HepG2 (cell line): ENCODE results near the gene CTDSP1. TPM values are rescaled to one million over a fixed set of nuclear protein-coding genes. Genes with fewer than 3 reads are reported as not detected.
A peak's percentile ranks its signal among the peaks of the same experiment; 100 is the strongest.

Source experiments
- AGO2 ChIP-seq: fragments of 200-400 bp; formaldehyde crosslinking; optimal IDR thresholded peaks from 2 replicates; pipeline ENCODE3; 2017; ENCODE audit warnings: mild to moderate bottlenecking, low read depth, low read length, moderate library complexity
- ETV5 ChIP-seq: IDR thresholded peaks from 2 replicates; pipeline ENCODE4 v1.6.1; 2018; ENCODE audit warnings: missing biosample characterization, missing genetic modification reagents, inconsistent platforms, borderline replicate concordance
- GATAD2A ChIP-seq: IDR thresholded peaks from 2 replicates; pipeline ENCODE4 v1.6.1; 2016
- NR1H2 ChIP-seq: sonication (generic); formaldehyde crosslinking; IDR thresholded peaks from 2 replicates; pipeline ENCODE4 v1.8.1; 2022; ENCODE audit warnings: low read depth, missing genetic modification reagents, borderline replicate concordance
- POLR2A ChIP-seq, 2 experiments: IDR thresholded peaks; 2 replicates each; pipeline ENCODE4 v1.6.1; 2011; ENCODE audit warnings: low read depth in 2 of 2, low read length in 2 of 2, mild to moderate bottlenecking in 1 of 2, moderate library complexity in 1 of 2; ENCODE audit not compliant: insufficient read depth in 1 of 2
- POLR2G ChIP-seq: fragments of 200-400 bp; formaldehyde crosslinking; IDR thresholded peaks from 2 replicates; pipeline ENCODE4 v1.6.1; 2018; ENCODE audit warnings: mild to moderate bottlenecking, low read depth, low read length, moderate library complexity
- RELA ChIP-seq: sonication (generic); formaldehyde crosslinking; IDR thresholded peaks from 2 replicates; pipeline ENCODE4 v1.4.0; 2020; ENCODE audit warnings: missing genetic modification reagents
- TP53 ChIP-seq: sonication (generic); formaldehyde crosslinking; conservative IDR thresholded peaks from 2 replicates; pipeline ENCODE4 v1.4.0; 2020; ENCODE audit warnings: missing genetic modification reagents
- TSC22D2 ChIP-seq: sonication (generic); formaldehyde crosslinking; IDR thresholded peaks from 2 replicates; pipeline ENCODE4 v1.5.1; 2020; ENCODE audit warnings: missing genetic modification reagents, mild to moderate bottlenecking, borderline replicate concordance
- WIZ ChIP-seq: sonication (generic); formaldehyde crosslinking; IDR thresholded peaks from 2 replicates; pipeline ENCODE4 v1.5.1; 2020; ENCODE audit warnings: mild to moderate bottlenecking, missing genetic modification reagents
- ZBTB3 ChIP-seq: sonication (generic); formaldehyde crosslinking; IDR thresholded peaks from 2 replicates; pipeline ENCODE4 v1.4.0; 2020; ENCODE audit warnings: low read depth, mild to moderate bottlenecking, moderate library complexity, missing genetic modification reagents, borderline replicate concordance
- ZFY ChIP-seq: sonication (generic); formaldehyde crosslinking; IDR thresholded peaks from 2 replicates; pipeline ENCODE4 v1.4.0; 2020; ENCODE audit warnings: missing genetic modification reagents
- ZMAT3 ChIP-seq: sonication (generic); formaldehyde crosslinking; conservative IDR thresholded peaks from 2 replicates; pipeline ENCODE4 v1.7.0; 2021; ENCODE audit warnings: missing genetic modification reagents
- ZNF556 ChIP-seq: sonication (generic); formaldehyde crosslinking; IDR thresholded peaks from 2 replicates; pipeline ENCODE4 v1.4.0; 2020; ENCODE audit warnings: mild to moderate bottlenecking, missing genetic modification reagents, borderline replicate concordance
- ZNF776 ChIP-seq: sonication (generic); formaldehyde crosslinking; IDR thresholded peaks from 2 replicates; pipeline ENCODE4 v1.4.0; 2020; ENCODE audit warnings: mild to moderate bottlenecking, missing genetic modification reagents
- polyA plus RNA-seq, 8 experiments: library from polyadenylated mRNA; depleted of rRNA in 3 of 8; stranded (reverse) in 7 of 8; unstranded in 1 of 8; fragments of >200 nt; fragmentation: Illumina TruSeq in 4 of 8; extraction: Trizol in 4 of 8; gene quantifications; 2 replicates each; pipeline versions ENCODE4 v1.2.1 to v1.2.3, GENCODE V29; 2011 to 2016; ENCODE audit warnings: low read depth in 4 of 8, missing spikeins in 1 of 8, mixed read lengths in 1 of 8; ENCODE audit not compliant: insufficient read depth in 1 of 8
- total RNA-seq, 5 experiments: library from RNA; depleted of rRNA; stranded (reverse); fragments of >200 nt; fragmentation: Illumina TruSeq; extraction: Trizol; gene quantifications; 2 replicates each; pipeline ENCODE4 v1.2.3, GENCODE V29; 2016; ENCODE audit warnings: low read depth in 1 of 5
- TF ChIP-seq, protein P1 (sequence below): sonication (generic); formaldehyde crosslinking; IDR thresholded peaks from 2 replicates; pipeline ENCODE4 v1.9.0; 2021; ENCODE audit warnings: missing genetic modification reagents, mild to moderate bottlenecking, borderline replicate concordance
- TF ChIP-seq, protein P2 (sequence below): sonication (generic); formaldehyde crosslinking; IDR thresholded peaks from 2 replicates; pipeline ENCODE4 v1.5.0; 2020; ENCODE audit warnings: missing genetic modification reagents
- TF ChIP-seq, protein P3 (sequence below): sonication (generic); formaldehyde crosslinking; IDR thresholded peaks from 2 replicates; pipeline ENCODE4 v1.4.0; 2020; ENCODE audit warnings: mild to moderate bottlenecking, low read depth, missing genetic modification reagents
- TF ChIP-seq, protein P4 (sequence below): sonication (generic); formaldehyde crosslinking; IDR thresholded peaks from 2 replicates; pipeline ENCODE4 v1.4.0; 2020; ENCODE audit warnings: missing genetic modification reagents, borderline replicate concordance
- TF ChIP-seq, protein P5 (sequence below): sonication (generic); formaldehyde crosslinking; IDR thresholded peaks from 2 replicates; pipeline ENCODE4 v1.8.1; 2022; ENCODE audit warnings: mild to moderate bottlenecking, missing genetic modification reagents

The CTDSP1 gene
- total and polyA plus RNA-seq, 2 of the 13 experiments (the other 11 are each of a cell fraction or from before 2014, with no cell fraction given), result 91.0 to 268 TPM

DNA sequence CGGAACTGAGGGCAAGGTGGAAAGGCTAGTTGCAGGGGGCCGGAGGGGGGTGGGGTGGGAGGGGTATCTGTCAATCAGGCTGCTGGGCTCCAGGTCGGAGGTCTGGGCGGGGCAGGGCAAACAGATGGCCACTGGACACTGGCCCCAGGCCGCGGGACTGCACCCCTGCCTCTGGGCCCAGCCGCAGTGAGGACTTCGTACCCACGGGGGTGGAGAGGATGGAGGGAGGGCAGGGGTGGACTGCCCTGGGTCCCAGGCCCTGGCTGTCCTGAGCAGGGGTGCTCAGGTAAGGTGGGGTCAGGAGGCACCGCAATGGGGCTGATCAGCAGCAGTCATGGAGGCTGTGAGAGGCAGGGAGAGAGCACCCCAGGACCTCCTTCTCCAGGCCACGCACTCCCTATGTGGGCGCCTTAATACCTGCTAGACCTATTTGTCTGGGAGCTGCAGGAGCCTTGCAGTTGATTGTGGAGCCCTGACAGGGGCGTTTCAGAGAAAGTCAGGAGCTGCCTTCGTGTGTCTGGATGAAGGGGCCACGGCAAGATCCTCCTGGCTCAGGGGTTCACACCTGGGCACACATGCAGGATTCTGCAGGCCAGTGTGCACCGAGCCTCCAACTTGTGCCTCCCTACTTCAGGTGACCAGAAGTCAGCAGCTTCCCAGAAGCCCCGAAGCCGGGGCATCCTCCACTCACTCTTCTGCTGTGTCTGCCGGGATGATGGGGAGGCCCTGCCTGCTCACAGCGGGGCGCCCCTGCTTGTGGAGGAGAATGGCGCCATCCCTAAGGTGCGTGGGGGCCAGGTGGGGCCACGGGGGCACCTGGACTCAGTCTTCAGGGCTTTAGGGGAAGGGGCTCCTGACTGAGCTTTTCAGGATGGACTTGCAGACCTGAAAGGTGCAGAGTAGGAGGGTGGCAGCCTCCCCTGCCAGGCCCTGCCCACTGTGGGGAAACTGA, 1.5 kb downstream of the CTDSP1 start (continued):
- TF ChIP-seq, protein P1, sequence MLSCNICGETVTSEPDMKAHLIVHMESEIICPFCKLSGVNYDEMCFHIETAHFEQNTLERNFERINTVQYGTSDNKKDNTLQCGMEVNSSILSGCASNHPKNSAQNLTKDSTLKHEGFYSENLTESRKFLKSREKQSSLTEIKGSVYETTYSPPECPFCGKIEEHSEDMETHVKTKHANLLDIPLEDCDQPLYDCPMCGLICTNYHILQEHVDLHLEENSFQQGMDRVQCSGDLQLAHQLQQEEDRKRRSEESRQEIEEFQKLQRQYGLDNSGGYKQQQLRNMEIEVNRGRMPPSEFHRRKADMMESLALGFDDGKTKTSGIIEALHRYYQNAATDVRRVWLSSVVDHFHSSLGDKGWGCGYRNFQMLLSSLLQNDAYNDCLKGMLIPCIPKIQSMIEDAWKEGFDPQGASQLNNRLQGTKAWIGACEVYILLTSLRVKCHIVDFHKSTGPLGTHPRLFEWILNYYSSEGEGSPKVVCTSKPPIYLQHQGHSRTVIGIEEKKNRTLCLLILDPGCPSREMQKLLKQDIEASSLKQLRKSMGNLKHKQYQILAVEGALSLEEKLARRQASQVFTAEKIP (CRISPR knock-in tag), result no peak
- TF ChIP-seq GATAD2A (CRISPR knock-in tag) (peak; percentile 94), TSC22D2 (peak; percentile 62; the same call in 1 of the 2 replicates), ETV5 (CRISPR knock-in tag) (peak; percentile 83; the same call in 1 of the 2 replicates), ZNF556 (CRISPR knock-in tag) (peak; percentile 97), POLR2A (IDR thresholded peaks at IDR 0.05; ENCODE audit: insufficient read depth in 1 of 2, low read depth in 2 of 2, low read length in 2 of 2) (peak in 1 of 2 experiments; percentile 63; a peak in 2 of 4 replicates), ZFY (CRISPR knock-in tag) (peak; percentile 82), ZBTB3 (CRISPR knock-in tag) (peak; percentile 96; the same call in 1 of the 2 replicates), POLR2G (peak; percentile 86), ZNF776 (CRISPR knock-in tag) (0 out of 2 replicates have a peak, but pooled peaks have one; percentile 20), AGO2 (peak; percentile 76), ZMAT3 (CRISPR knock-in tag) (peak; percentile 88), WIZ (CRISPR knock-in tag) (0 out of 2 replicates have a peak, but pooled peaks have one; percentile 70), RELA (peak; percentile 77; the same call in 1 of the 2 replicates), NR1H2 (CRISPR knock-in tag) (no peak), TP53 (CRISPR knock-in tag) (no peak)
- TF ChIP-seq, protein P2, sequence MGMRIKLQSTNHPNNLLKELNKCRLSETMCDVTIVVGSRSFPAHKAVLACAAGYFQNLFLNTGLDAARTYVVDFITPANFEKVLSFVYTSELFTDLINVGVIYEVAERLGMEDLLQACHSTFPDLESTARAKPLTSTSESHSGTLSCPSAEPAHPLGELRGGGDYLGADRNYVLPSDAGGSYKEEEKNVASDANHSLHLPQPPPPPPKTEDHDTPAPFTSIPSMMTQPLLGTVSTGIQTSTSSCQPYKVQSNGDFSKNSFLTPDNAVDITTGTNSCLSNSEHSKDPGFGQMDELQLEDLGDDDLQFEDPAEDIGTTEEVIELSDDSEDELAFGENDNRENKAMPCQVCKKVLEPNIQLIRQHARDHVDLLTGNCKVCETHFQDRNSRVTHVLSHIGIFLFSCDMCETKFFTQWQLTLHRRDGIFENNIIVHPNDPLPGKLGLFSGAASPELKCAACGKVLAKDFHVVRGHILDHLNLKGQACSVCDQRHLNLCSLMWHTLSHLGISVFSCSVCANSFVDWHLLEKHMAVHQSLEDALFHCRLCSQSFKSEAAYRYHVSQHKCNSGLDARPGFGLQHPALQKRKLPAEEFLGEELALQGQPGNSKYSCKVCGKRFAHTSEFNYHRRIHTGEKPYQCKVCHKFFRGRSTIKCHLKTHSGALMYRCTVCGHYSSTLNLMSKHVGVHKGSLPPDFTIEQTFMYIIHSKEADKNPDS (CRISPR knock-in tag), result peak; percentile 93
- TF ChIP-seq, protein P3, sequence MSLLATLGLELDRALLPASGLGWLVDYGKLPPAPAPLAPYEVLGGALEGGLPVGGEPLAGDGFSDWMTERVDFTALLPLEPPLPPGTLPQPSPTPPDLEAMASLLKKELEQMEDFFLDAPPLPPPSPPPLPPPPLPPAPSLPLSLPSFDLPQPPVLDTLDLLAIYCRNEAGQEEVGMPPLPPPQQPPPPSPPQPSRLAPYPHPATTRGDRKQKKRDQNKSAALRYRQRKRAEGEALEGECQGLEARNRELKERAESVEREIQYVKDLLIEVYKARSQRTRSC (CRISPR knock-in tag), result 0 out of 2 replicates have a peak, but pooled peaks have one; percentile 67
- TF ChIP-seq, protein P4, sequence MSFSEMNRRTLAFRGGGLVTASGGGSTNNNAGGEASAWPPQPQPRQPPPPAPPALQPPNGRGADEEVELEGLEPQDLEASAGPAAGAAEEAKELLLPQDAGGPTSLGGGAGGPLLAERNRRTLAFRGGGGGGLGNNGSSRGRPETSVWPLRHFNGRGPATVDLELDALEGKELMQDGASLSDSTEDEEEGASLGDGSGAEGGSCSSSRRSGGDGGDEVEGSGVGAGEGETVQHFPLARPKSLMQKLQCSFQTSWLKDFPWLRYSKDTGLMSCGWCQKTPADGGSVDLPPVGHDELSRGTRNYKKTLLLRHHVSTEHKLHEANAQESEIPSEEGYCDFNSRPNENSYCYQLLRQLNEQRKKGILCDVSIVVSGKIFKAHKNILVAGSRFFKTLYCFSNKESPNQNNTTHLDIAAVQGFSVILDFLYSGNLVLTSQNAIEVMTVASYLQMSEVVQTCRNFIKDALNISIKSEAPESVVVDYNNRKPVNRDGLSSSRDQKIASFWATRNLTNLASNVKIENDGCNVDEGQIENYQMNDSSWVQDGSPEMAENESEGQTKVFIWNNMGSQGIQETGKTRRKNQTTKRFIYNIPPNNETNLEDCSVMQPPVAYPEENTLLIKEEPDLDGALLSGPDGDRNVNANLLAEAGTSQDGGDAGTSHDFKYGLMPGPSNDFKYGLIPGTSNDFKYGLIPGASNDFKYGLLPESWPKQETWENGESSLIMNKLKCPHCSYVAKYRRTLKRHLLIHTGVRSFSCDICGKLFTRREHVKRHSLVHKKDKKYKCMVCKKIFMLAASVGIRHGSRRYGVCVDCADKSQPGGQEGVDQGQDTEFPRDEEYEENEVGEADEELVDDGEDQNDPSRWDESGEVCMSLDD, result peak; percentile 75; the same call in 1 of the 2 replicates
- TF ChIP-seq, protein P5, sequence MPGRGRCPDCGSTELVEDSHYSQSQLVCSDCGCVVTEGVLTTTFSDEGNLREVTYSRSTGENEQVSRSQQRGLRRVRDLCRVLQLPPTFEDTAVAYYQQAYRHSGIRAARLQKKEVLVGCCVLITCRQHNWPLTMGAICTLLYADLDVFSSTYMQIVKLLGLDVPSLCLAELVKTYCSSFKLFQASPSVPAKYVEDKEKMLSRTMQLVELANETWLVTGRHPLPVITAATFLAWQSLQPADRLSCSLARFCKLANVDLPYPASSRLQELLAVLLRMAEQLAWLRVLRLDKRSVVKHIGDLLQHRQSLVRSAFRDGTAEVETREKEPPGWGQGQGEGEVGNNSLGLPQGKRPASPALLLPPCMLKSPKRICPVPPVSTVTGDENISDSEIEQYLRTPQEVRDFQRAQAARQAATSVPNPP (CRISPR knock-in tag), result 0 out of 2 replicates have a peak, but pooled peaks have one; percentile 77
